SJSA1 (cell line): ENCODE data around the gene S100A6. TPM values are rescaled to one million over a fixed set of nuclear protein-coding genes. Genes with fewer than 3 reads are reported as not detected.
"Not testable (repeated sequence)": the region's sequence is repeated elsewhere in the genome, so short reads cannot be mapped to it uniquely, and the experiment has no call there.

Source experiments
- DNase-seq, 2 experiments: peaks; one replicate each; pipeline ENCODE4 v3.0.0-alpha.2; 2015 to 2020; ENCODE audit warnings: low spot score in 2 of 2, low read depth in 1 of 2
- H3K27ac ChIP-seq: fragments of 250-450 bp; sonication (Bioruptor Pico); 2 replicates; pipeline ENCODE4 v1.5.1; 2020; ENCODE audit warnings: mild to moderate bottlenecking, moderate library complexity
- H3K27me3 ChIP-seq: fragments of 250-450 bp; sonication (Bioruptor Pico); replicated peaks from 2 replicates; pipeline ENCODE4 v1.5.1; 2020; ENCODE audit warnings: mild to moderate bottlenecking, moderate library complexity
- H3K36me3 ChIP-seq: fragments of 250-450 bp; sonication (Bioruptor Pico); 2 replicates; pipeline ENCODE4 v1.5.1; 2020; ENCODE audit warnings: mild to moderate bottlenecking
- H3K4me1 ChIP-seq: fragments of 250-450 bp; sonication (Bioruptor Pico); replicated peaks from 2 replicates; pipeline ENCODE4 v1.6.1; 2021; ENCODE audit warnings: mild to moderate bottlenecking
- H3K4me3 ChIP-seq: fragments of 250-450 bp; sonication (Bioruptor Pico); 2 replicates; pipeline ENCODE4 v1.5.1; 2020; ENCODE audit warnings: mild to moderate bottlenecking
- H3K9me3 ChIP-seq: fragments of 250-450 bp; sonication (Bioruptor Pico); replicated peaks from 2 replicates; pipeline ENCODE4 v1.5.1; 2020; ENCODE audit warnings: mild to moderate bottlenecking
- total RNA-seq: library from RNA; depleted of rRNA; stranded (reverse); fragments of >200 nt; shearing (Covaris generic); gene quantifications from 2 replicates; pipeline ENCODE4 v1.2.3, GENCODE V29; 2014

S100A6 gene
- total RNA-seq, 1 experiment from 2014 or later = 609 TPM

DNA sequence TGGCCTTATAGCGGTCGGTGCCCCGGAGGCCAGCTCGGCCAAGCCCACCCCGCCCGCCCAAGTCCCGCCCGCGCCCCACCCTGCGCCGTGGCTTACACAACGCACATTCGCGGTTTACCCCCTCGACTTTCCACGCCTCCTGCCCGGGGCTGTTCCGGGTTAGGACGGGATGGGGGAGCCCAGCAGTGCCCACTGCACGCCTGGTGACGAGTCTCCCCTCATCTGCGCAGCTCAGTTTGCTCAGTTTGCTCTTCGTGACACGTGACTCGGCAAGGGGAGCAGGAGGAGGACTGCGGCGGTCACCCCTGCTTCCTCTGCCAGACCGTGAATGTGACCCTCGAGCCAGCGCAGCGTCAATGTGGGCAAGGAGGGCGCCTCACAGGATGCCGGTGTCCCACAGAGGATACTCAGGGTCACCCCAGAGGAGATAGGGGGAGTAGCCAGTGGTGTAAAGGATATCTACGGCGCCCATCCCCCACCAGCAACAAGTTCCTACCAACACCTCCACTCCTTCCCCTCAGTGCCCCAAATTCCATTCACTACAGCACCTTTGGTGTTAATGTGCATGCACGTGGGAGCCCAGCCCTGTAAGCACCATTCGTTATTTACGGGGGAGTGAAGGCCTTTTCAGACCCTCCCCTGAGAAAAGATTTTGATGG lies 350 bp upstream of the S100A6 start:
- no peaks in the 10 kb centered on the region for H3K27me3 ChIP-seq
- H3K4me1 ChIP-seq = peaks cover 48% of the 10 kb centered on the region

DNA sequence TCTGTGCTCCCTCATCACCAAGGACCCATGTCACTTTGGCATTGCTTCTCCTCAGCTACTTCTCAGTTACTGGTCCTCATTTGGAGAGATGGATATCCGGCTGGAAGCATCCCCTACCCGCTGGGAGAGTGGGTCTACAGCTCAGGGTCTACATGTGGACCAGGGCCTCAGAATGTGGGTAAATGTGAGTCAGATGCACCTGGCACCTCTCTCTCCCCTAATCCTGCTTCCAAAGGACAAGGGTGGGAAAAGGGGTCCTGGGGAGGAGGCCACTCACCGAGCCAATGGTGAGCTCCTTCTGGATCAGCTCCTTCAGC lies 908 bp downstream of the S100A6 start:
- Histone ChIP-seq H3K36me3 (peaks cover 29% of the 10 kb centered on the region), H3K4me1 (peaks cover 40% of the 10 kb centered on the region), H3K9me3 (no peaks in the 10 kb centered on the region), H3K27me3 (no peaks in the 10 kb centered on the region), H3K4me3 (peak overlapping the region; percentile 73), H3K27ac (0 out of 2 replicates have a peak overlapping the region, but pooled peaks have one; percentile 86)
- DNase-seq = no peak

More for the DNA sequence above, 350 bp upstream of the S100A6 start:
- H3K4me3 ChIP-seq = peak overlapping the region; percentile 73
- H3K9me3 ChIP-seq = no peaks in the 10 kb centered on the region
- H3K36me3 ChIP-seq = peaks cover 29% of the 10 kb centered on the region
- peak; percentile 87 to 96 for DNase-seq
- H3K27ac ChIP-seq = peak overlapping the region; percentile 87

GRCh38 chr1:153534226-153534924 lies 1.4 kb downstream of the S100A6 start:
- Histone ChIP-seq H3K36me3 (peaks cover 29% of the 10 kb centered on the region), H3K9me3 (no peaks in the 10 kb centered on the region), H3K27ac (peak overlapping the region; percentile 86), H3K4me1 (peaks cover 40% of the 10 kb centered on the region), H3K27me3 (no peaks in the 10 kb centered on the region), H3K4me3 (peak overlapping the region; percentile 73)
- no peak for DNase-seq

DNA sequence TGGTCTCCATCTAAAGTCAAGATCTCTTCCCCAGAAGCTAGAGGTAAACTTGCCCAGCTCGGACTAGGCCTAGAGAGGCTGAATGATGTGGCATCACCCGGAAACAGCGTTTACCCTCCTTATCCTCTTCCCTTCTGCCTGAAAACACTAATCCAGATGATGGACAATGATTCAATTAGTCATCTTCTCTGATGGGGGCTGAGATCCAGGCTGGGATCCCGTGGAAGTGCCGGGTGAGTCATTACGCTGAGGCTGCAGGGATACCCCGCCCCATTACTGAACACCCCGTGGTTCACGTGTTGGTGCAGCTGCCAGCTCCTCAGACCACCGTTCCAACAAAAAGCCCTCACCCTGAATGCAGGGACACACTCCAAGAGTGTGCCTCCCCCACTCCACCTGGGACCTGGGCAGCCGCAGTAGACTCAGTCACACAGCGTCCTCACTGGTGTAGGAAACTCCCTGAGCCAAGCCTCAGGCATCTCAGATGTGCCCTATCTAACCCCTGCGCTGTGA lies 2.0 kb downstream of the S100A6 start:
- Histone ChIP-seq H3K27ac (peak overlapping the region; percentile 86), H3K9me3 (no peaks in the 10 kb centered on the region), H3K36me3 (peaks cover 32% of the 10 kb centered on the region), H3K4me3 (peak overlapping the region; percentile 73), H3K4me1 (peaks cover 40% of the 10 kb centered on the region), H3K27me3 (no peaks in the 10 kb centered on the region)
- peak; percentile 90 to 91 for DNase-seq

DNA sequence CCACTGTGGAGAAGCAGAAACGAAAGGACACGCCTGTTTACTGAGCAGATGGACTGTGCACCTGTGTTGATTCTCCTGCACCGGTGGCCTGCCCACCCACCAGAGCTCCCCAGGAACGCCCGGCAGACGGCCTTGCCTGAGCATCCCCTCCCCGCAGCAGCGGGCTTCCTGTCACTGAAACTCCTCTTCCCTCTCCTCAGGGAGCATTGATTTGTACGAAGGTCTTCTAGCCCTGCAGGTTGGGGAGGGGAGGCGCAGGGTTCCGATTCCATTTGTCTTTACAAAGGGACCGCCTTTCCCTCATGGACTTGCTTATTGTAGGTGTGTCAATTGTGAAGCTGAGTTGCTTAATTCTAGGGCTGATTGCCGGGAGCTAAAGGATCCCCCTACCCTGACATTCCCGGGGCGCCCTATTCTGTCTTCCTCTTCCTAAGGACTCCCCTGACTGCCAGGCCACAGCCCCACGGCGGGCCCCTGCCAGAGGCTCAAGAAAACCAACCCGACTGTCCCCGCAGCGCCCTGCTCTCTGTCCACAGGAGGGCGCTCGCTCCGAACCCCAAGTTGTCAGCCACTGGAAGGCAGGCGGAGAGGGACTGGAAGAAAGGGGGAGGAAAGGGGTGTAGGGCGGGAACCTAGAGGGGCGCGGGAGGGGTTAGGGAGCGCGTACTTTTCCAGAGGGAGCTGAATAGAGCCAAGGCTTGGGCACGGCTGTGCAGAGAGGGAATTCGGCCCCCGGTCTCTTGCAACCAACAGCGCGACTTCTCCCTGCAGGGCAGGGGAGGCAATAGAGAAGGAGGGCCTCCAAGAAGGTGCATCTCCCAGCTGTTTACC lies 2.8 kb downstream of the S100A6 start:
- DNase-seq = peak; percentile 76 to 80
- H3K27me3 ChIP-seq = no peaks in the 10 kb centered on the region

GRCh38 chr1:153532181-153532580 lies 3.6 kb downstream of the S100A6 start:
- peaks cover 40% of the 10 kb centered on the region for H3K4me1 ChIP-seq
- peaks cover 32% of the 10 kb centered on the region for H3K36me3 ChIP-seq
- H3K4me3 ChIP-seq = no peak overlapping the region
- H3K9me3 ChIP-seq = no peaks in the 10 kb centered on the region
- DNase-seq = no peak
- no peak overlapping the region for H3K27ac ChIP-seq
- H3K27me3 ChIP-seq = no peaks in the 10 kb centered on the region

More for the DNA sequence above, 2.8 kb downstream of the S100A6 start:
- Histone ChIP-seq H3K36me3 (peaks cover 32% of the 10 kb centered on the region), H3K27ac (peak overlapping the region; percentile 86), H3K9me3 (no peaks in the 10 kb centered on the region), H3K4me1 (peaks cover 40% of the 10 kb centered on the region), H3K4me3 (peak overlapping the region; percentile 73)

DNA sequence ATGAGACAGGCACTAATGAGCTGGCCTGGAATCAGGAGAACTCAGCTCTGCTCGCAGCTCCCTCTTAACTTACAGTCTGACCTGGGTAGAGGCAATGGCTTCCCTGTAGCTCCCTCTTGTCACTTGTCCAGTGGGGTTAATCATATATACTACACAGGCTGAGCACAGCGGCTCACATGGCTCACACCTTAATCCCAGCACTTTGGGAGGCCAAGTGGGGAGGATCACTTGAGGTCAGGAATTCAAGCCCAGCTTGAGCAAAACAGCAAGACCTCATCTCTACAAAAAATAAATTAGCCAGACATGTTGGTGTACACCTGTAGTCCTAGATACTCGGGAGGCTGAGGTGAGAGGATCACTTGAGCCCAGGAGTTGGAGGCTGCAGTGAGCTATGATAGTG lies 4.2 kb downstream of the S100A6 start:
- Histone ChIP-seq H3K27me3 (no peaks in the 10 kb centered on the region), H3K27ac (no peak overlapping the region)

GRCh38 chr1:153527683-153528040 lies 8.1 kb downstream of the S100A6 start:
- Histone ChIP-seq H3K36me3 (peaks cover 3% of the 10 kb centered on the region), H3K27me3 (no peaks in the 10 kb centered on the region), H3K4me1 (peaks cover 6% of the 10 kb centered on the region), H3K9me3 (no peaks in the 10 kb centered on the region), H3K4me3 (no peak overlapping the region), H3K27ac (no peak overlapping the region)
- DNase-seq = no peak

More for the DNA sequence above, 4.2 kb downstream of the S100A6 start:
- Histone ChIP-seq H3K4me1 (peaks cover 38% of the 10 kb centered on the region), H3K36me3 (peaks cover 32% of the 10 kb centered on the region), H3K9me3 (no peaks in the 10 kb centered on the region), H3K4me3 (no peak overlapping the region)
- no peak for DNase-seq

DNA sequence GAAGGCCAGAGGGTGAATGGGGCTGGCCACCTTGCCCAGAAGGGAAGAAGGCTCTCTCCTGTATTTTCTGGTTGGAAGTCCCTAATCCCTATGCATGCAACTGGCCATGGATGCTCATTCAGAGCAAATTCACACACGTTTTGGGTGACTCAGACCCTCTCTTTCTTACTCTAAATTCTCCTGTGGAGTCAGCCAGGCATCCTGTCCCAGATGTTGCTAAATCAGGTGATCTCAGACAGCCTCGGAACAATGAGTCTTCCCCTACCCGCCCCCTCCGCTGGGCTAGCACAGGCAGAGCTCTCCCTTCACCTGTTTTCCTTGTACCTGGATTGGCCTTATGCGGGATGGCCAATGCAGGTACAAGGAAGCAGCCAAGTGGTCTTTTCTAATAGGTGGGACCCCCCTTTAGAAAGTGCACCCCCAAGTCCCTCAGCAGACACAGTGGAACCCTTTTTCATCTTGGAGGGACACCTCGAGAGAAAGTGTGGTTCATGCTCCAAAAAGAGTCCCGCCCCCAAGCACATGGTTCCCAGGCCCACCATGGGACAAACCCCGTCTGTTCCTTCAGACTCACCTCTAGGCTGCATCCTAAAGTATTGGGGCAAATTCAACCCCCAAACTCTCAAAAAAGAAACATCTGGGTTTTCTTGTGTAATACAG lies 8.6 kb downstream of the S100A6 start:
- H3K36me3 ChIP-seq = peaks cover 3% of the 10 kb centered on the region; the same call in 1 of the 2 replicates
- peaks cover 2% of the 10 kb centered on the region for H3K4me1 ChIP-seq
- H3K4me3 ChIP-seq = no peak overlapping the region
- H3K27ac ChIP-seq = no peak overlapping the region
- DNase-seq = no peak
- no peaks in the 10 kb centered on the region for H3K27me3 ChIP-seq
- H3K9me3 ChIP-seq = no peaks in the 10 kb centered on the region

GRCh38 chr1:153526132-153526543 lies 9.7 kb downstream of the S100A6 start:
- no peaks in the 10 kb centered on the region for H3K27me3 ChIP-seq

GRCh38 chr1:153525088-153525728 lies 10.6 kb downstream of the S100A6 start:
- Histone ChIP-seq H3K36me3 (0 out of 2 replicates have a peak, but pooled peaks cover 3% of the 10 kb centered on the region), H3K9me3 (no peaks in the 10 kb centered on the region), H3K27ac (no peak overlapping the region), H3K4me1 (no peaks in the 10 kb centered on the region), H3K27me3 (no peaks in the 10 kb centered on the region), H3K4me3 (no peak overlapping the region)
- no peak for DNase-seq

More at GRCh38 chr1:153526132-153526543, 9.7 kb downstream of the S100A6 start:
- H3K36me3 ChIP-seq = peaks cover 3% of the 10 kb centered on the region; the same call in 1 of the 2 replicates
- DNase-seq = no peak
- no peak overlapping the region for H3K4me3 ChIP-seq
- H3K27ac ChIP-seq = no peak overlapping the region
- no peaks in the 10 kb centered on the region for H3K4me1 ChIP-seq
- no peaks in the 10 kb centered on the region for H3K9me3 ChIP-seq

GRCh38 chr1:153522353-153523048 lies 13.3 kb downstream of the S100A6 start:
- not testable (repeated sequence) for H3K27ac ChIP-seq, H3K4me3 ChIP-seq, H3K9me3 ChIP-seq, H3K27me3 ChIP-seq, H3K36me3 ChIP-seq, H3K4me1 ChIP-seq, DNase-seq
